GM19239 (cell line): Measurements from ENCODE around the gene UNK.
"Not testable (repeated sequence)": the region's sequence is repeated elsewhere in the genome, so short reads cannot be mapped to it uniquely, and the experiment has no call there.

Experiments
- DNase-seq: peaks from one replicate; pipeline ENCODE4 v3.0.0; 2011; ENCODE audit warnings: low spot score; ENCODE audit not compliant: insufficient read length
- FAIRE-seq: peaks from 2 replicates; lab custom pipeline; 2011; peaks lifted over from hg19 to GRCh38; lab: Jason Lieb, UNC

Gene UNK

GRCh38 chr17:75865404-75866188 is 81.0 kb downstream of the UNK start:
- not testable (repeated sequence) for FAIRE-seq, DNase-seq

- FAIRE-seq, DNase-seq: not testable (repeated sequence)
These were observed 84.2 kb downstream of the UNK start for GRCh38 chr17:75868730-75869281.

- DNase-seq = no peak
- no peak for FAIRE-seq
These were observed 84.9 kb downstream of the UNK start for GRCh38 chr17:75869282-75870141.

- not testable (repeated sequence) for FAIRE-seq, DNase-seq
These were observed 85.6 kb downstream of the UNK start for GRCh38 chr17:75870228-75870627.

GRCh38 chr17:75872434-75873351 is 88.1 kb downstream of the UNK start:
- no peak for FAIRE-seq
- no peak for DNase-seq

- no peak for FAIRE-seq
- no peak for DNase-seq
These were observed 89.1 kb downstream of the UNK start for GRCh38 chr17:75873587-75874322.

- FAIRE-seq (no peak), DNase-seq (no peak)
These were observed 89.9 kb downstream of the UNK start for GRCh38 chr17:75874323-75875181.
